HFFc6 (cell line): Measurements from ENCODE around the gene CNDP2. TPM values are rescaled to one million over a fixed set of nuclear protein-coding genes. Genes with fewer than 3 reads are reported as not detected.

Source experiments
- DNase-seq: peaks from one replicate; pipeline ENCODE4 v3.0.0-alpha.2; 2018
- H3K27ac Mint-ChIP-seq: 2 replicates; pipeline ENCODE4 v1.8.0; 2020; ENCODE audit warnings: mild to moderate bottlenecking, mixed read lengths
- H3K27me3 Mint-ChIP-seq: 2 replicates; pipeline ENCODE4 v1.8.0; 2021; ENCODE audit warnings: mild to moderate bottlenecking, moderate library complexity, mixed read lengths; ENCODE audit not compliant: insufficient read depth
- H3K36me3 Mint-ChIP-seq: 2 replicates; pipeline ENCODE4 v1.8.0; 2021; ENCODE audit warnings: low read depth, mixed read lengths
- H3K4me1 Mint-ChIP-seq: 2 replicates; pipeline ENCODE4 v1.8.0; 2020; ENCODE audit warnings: low read depth, mixed read lengths
- H3K4me3 Mint-ChIP-seq: 2 replicates; pipeline ENCODE4 v1.8.0; 2020; ENCODE audit warnings: mild to moderate bottlenecking, moderate library complexity, mixed read lengths
- H3K9me3 Mint-ChIP-seq: 2 replicates; pipeline ENCODE4 v1.8.0; 2020; ENCODE audit warnings: mild to moderate bottlenecking, mixed read lengths
- total RNA-seq, 6 experiments: library from RNA; stranded (reverse); fragmentation: NEBNext Ultra II Directional; extraction: Animal tissue kit (Norgen Biotek cat#: 25700); gene quantifications; 2 replicates in 1 of 6; 3 replicates in 5 of 6; pipeline ENCODE4 v1.2.3, GENCODE V29; 2021
- TF ChIP-seq, protein P1 (sequence below): fragments of 200-600 bp; sonication (generic); IDR thresholded peaks from 2 replicates; pipeline ENCODE4 v1.5.0; 2021; ENCODE audit warnings: antibody characterized with exemption, mild to moderate bottlenecking

Gene CNDP2
- total RNA-seq, 6 experiments from 2014 or later = 79.7 to 95.4 (median 85.3) TPM

DNA sequence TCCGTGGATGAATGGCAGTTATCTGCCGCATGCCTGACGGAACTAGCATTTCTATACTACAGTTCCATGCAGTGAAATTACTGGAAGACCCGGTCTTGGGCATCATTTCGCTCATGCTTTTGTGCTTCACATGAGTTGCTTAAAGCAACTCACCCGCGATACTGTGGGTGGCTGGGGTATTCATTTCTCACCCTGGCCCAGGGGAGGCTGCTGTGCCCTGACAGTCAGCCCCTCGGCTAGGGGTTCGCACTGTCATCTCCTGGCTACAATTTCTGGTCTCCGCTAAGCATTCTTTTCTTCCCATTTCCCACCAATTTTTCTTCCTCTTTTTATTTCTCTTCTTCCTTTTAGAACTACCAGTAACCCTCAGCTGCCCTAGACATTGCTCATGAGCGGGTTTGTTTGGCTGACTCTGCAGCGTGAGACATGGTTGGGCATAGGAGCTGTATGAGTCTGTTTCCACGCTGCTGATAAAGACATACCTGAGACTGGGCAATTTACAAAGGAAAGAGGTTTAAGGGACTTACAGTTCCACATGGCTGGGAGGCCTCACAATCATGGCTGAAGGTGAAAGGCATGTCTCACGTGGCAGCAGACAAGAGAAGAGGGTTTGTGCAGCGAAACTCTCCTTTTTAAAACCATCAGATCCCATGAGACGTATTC is 16.5 kb upstream of the CNDP2 start:
- Mint-ChIP-seq H3K4me3 (no peak overlapping the region), H3K36me3 (no peaks in the 10 kb centered on the region), H3K27me3 (peaks cover 23% of the 10 kb centered on the region), H3K4me1 (no peaks in the 10 kb centered on the region), H3K9me3 (no peaks in the 10 kb centered on the region), H3K27ac (no peak overlapping the region)
- no peak for DNase-seq
- TF ChIP-seq, protein P1, sequence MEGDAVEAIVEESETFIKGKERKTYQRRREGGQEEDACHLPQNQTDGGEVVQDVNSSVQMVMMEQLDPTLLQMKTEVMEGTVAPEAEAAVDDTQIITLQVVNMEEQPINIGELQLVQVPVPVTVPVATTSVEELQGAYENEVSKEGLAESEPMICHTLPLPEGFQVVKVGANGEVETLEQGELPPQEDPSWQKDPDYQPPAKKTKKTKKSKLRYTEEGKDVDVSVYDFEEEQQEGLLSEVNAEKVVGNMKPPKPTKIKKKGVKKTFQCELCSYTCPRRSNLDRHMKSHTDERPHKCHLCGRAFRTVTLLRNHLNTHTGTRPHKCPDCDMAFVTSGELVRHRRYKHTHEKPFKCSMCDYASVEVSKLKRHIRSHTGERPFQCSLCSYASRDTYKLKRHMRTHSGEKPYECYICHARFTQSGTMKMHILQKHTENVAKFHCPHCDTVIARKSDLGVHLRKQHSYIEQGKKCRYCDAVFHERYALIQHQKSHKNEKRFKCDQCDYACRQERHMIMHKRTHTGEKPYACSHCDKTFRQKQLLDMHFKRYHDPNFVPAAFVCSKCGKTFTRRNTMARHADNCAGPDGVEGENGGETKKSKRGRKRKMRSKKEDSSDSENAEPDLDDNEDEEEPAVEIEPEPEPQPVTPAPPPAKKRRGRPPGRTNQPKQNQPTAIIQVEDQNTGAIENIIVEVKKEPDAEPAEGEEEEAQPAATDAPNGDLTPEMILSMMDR = no peak

DNA sequence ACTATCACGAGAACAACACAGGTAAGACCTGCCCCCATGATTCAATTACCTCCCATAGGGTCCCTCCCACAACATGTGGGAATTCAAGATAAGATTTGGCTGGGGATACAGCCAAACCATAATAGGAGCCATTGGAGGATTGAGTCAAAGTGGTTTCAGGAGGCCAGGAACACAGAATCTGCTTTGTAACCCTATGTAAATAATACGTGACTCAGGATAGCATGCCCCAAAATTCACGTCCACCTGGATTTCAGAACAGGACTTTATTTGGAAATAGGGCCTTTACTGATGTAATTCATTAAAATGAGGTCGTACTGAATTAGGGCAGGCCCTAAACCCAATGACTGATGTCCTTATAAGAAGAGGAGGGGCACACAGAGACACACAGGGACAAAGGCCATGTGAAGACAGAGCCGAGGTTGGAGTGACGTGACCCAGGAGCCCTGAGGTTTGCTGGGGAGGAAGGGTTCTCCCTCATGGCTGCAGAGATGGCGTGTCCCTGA is 16.0 kb upstream of the CNDP2 start:
- TF ChIP-seq, protein P1 = no peak
- Mint-ChIP-seq H3K9me3 (no peaks in the 10 kb centered on the region), H3K36me3 (no peaks in the 10 kb centered on the region), H3K27me3 (peaks cover 23% of the 10 kb centered on the region), H3K4me3 (no peak overlapping the region), H3K27ac (no peak overlapping the region), H3K4me1 (no peaks in the 10 kb centered on the region)
- no peak for DNase-seq

DNA sequence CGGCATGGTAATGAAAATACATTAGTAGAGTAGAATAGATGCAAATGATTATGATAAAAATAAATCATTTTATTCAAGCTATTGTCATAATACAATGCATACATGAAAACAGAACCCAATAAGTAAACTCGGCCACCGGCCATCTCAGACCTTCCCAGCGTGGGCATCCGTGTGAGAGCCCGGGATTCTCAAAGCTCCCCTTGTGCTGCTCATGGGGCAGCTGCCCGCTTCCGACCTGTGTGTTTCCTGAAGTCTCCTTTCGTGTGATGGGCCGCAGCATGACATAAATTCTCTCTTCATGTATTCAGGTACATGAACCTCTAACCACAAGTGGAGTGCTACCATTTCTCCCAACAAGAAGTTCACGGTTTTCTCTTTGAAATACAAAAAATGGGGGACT is 13.5 kb upstream of the CNDP2 start:
- DNase-seq = no peak
- TF ChIP-seq, protein P1 = no peak
- H3K4me3 Mint-ChIP-seq = no peak overlapping the region
- H3K36me3 Mint-ChIP-seq = no peaks in the 10 kb centered on the region
- no peaks in the 10 kb centered on the region for H3K4me1 Mint-ChIP-seq
- no peaks in the 10 kb centered on the region for H3K9me3 Mint-ChIP-seq
- peaks cover 33% of the 10 kb centered on the region for H3K27me3 Mint-ChIP-seq
- H3K27ac Mint-ChIP-seq = no peak overlapping the region

DNA sequence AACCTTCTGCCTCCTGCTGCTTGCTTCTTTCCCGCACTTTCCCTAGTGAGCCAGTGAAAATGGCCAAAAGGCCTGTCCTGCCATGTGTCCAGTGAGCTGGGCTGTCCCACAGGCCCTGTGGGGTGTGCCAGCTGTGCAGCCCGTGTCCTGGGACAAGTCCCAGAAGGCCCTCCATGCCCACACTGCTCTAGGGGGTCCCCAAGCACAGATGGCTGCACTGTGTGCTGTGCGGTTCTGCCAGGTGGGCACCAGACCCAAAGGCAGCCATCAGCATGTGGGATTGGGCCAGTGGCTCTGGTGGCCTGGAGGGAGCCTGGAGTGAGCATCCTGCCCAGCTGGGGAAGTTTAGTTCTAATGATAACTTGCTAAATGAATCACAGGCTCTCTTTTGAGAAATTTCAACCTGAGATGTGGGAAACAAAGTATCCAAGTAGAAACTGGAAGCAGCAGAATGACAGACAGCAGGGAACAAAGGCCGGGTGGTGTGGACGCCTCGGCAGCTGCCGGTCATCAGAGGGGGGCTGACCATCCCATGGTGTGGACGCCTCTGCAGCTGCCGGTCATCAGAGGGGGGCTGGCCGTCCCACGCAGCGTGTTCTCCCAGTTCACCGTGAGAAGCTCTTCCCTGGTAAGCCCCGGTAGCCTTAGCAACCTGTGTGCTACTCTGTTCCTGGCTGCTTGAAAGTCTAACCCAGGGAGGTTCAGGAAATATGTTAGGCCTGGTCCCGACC is 9.9 kb upstream of the CNDP2 start:
- H3K27ac Mint-ChIP-seq = no peak overlapping the region
- no peak for DNase-seq

DNA sequence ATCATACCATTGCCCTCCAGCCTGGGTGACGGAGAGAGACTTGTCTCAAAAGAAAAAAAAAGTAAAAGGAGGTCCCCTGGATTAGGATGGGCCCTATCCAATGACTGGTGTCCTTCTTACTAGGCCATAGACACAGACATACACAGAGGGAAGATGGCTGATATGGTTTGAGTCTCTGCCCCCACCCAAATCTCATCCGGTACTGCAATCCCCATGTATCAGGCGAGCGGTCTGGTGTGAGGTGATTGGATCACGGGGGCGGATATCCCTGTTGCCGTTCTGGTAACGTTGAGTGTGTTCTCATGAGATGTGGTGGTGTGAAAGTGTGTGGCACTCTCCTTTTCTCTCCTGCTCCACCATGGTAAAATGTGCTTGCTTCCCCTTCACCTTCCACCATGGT is 7.8 kb upstream of the CNDP2 start:
- Mint-ChIP-seq H3K27me3 (peaks cover 36% of the 10 kb centered on the region), H3K4me1 (peaks cover 6% of the 10 kb centered on the region; the same call in 1 of the 2 replicates), H3K4me3 (no peak overlapping the region), H3K27ac (no peak overlapping the region), H3K9me3 (peaks cover 5% of the 10 kb centered on the region; the same call in 1 of the 2 replicates), H3K36me3 (no peaks in the 10 kb centered on the region)
- DNase-seq = no peak
- TF ChIP-seq, protein P1 = no peak

More for the DNA sequence above, 9.9 kb upstream of the CNDP2 start:
- Mint-ChIP-seq H3K36me3 (no peaks in the 10 kb centered on the region), H3K9me3 (no peaks in the 10 kb centered on the region), H3K4me3 (no peak overlapping the region), H3K27me3 (peaks cover 29% of the 10 kb centered on the region), H3K4me1 (peaks cover 6% of the 10 kb centered on the region; the same call in 1 of the 2 replicates)
- TF ChIP-seq, protein P1 = no peak
